HUES48 (cell line): ENCODE data around the gene BTC.
"Not testable (repeated sequence)": the region's sequence is repeated elsewhere in the genome, so short reads cannot be mapped to it uniquely, and the experiment has no call there.

Experiments used
- H3K27ac ChIP-seq: one replicate; pipeline ENCODE4 v1.7.0; 2013; ENCODE audit warnings: low read depth, low read length, inconsistent platforms
- H3K27me3 ChIP-seq: 2 replicates; pipeline ENCODE4 v1.6.1; 2013; ENCODE audit warnings: mild to moderate bottlenecking, low read length; ENCODE audit not compliant: control insufficient read depth, insufficient read depth
- H3K36me3 ChIP-seq: 2 replicates; pipeline ENCODE4 v1.6.1; 2013; ENCODE audit warnings: low read length; ENCODE audit not compliant: control insufficient read depth, insufficient read depth
- H3K4me1 ChIP-seq: 2 replicates; pipeline ENCODE4 v1.6.1; 2013; ENCODE audit warnings: mild to moderate bottlenecking, low read length; ENCODE audit not compliant: control insufficient read depth, insufficient read depth
- H3K4me3 ChIP-seq: 2 replicates; pipeline ENCODE4 v1.5.1; 2013; ENCODE audit warnings: mild to moderate bottlenecking, low read depth, low read length
- H3K9ac ChIP-seq: 2 replicates; pipeline ENCODE4 v1.6.1; 2013; ENCODE audit warnings: mild to moderate bottlenecking, low read depth, low read length, moderate library complexity
- H3K9me3 ChIP-seq: 2 replicates; pipeline ENCODE4 v1.6.1; 2013; ENCODE audit warnings: low read length; ENCODE audit not compliant: control insufficient read depth, insufficient read depth

Gene BTC

GRCh38 chr4:74716436-74716765 is 77.9 kb downstream of the BTC start:
- no peaks in the 10 kb centered on the region for H3K9me3 ChIP-seq
- H3K4me1 ChIP-seq: no peaks in the 10 kb centered on the region
- no peak overlapping the region for H3K27ac ChIP-seq

GRCh38 chr4:74715706-74716435 is 78.5 kb downstream of the BTC start:
- Histone ChIP-seq H3K9ac (no peak overlapping the region), H3K36me3 (no peaks in the 10 kb centered on the region), H3K27ac (no peak overlapping the region), H3K27me3 (no peaks in the 10 kb centered on the region), H3K9me3 (no peaks in the 10 kb centered on the region), H3K4me3 (no peak overlapping the region), H3K4me1 (no peaks in the 10 kb centered on the region)

More at GRCh38 chr4:74716436-74716765, 77.9 kb downstream of the BTC start:
- no peaks in the 10 kb centered on the region for H3K27me3 ChIP-seq
- H3K36me3 ChIP-seq: no peaks in the 10 kb centered on the region
- H3K9ac ChIP-seq: no peak overlapping the region
- H3K4me3 ChIP-seq: no peak overlapping the region

DNA sequence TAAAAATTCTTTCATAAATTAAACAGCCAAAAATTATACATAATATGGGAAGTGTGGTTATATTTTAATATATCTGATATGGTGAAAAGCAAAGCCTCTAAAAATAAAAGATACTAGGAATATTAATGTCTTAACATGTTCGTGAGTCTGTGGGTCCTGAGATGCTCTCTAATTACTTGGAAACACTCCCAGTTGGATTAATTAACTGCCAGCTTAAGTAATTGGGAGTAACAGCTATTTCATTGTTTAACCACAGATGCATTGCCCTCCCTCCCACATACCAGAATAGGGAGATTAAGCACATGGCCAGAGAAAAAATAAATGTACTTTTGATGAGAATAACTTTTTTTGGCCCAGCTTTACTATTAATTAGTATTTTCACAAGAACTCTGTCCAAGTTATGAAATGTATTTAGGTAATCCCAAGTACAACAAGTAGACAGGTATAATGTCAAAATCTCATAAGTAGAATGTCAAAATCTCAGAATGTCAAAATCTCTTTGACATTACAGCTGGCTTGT is 79.7 kb downstream of the BTC start:
- Histone ChIP-seq H3K27ac (no peak overlapping the region), H3K36me3 (no peaks in the 10 kb centered on the region), H3K4me1 (no peaks in the 10 kb centered on the region), H3K27me3 (no peaks in the 10 kb centered on the region), H3K9ac (no peak overlapping the region), H3K4me3 (no peak overlapping the region), H3K9me3 (no peaks in the 10 kb centered on the region)

DNA sequence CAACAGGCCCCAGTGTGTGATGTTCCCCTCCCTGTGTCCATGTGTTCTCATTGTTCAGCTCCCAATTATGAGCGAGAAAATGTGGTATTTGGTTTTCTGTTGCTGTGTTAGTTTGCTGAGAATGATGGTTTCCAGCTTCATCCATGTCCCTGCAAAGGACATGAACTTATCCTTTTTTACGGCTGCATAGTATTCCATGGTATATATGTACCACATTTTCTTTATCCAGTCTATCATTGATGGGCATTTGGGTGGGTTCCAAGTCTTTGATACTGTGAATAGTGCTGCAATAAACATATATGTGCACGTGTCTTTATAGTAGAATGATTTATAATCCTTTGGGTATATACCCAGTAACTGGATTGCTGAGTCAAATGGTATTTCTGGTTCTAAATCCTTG is 86.2 kb downstream of the BTC start:
- not testable (repeated sequence) for H3K4me1 ChIP-seq

More for the DNA sequence above, 86.2 kb downstream of the BTC start:
- H3K9me3 ChIP-seq, H3K36me3 ChIP-seq, H3K27ac ChIP-seq, H3K9ac ChIP-seq, H3K27me3 ChIP-seq, H3K4me3 ChIP-seq: not testable (repeated sequence)
